Spleen (tissue), 11 donors: ENCODE results near the gene POLR2F. TPM values are rescaled to one million over a fixed set of nuclear protein-coding genes. Genes with fewer than 3 reads are reported as not detected.

Experiments
- DNase-seq: peaks from one replicate; pipeline ENCODE4 v3.0.0-alpha.2; 2020
- H3K27ac ChIP-seq, 8 donors: fragments of 200-600 bp; sonication (generic) in 7 of 8; 1 replicate in 4 of 8; 2 replicates in 4 of 8; pipeline versions ENCODE4 v1.5.0 to v1.8.0; 2016 to 2021; ENCODE audit warnings: inconsistent platforms in 4 of 8, mild to moderate bottlenecking in 4 of 8, moderate library complexity in 1 of 8
- H3K27me3 ChIP-seq, 7 donors: fragments of 200-600 bp; sonication (generic) in 6 of 7; replicated peaks in 1 of 7; 1 replicate in 4 of 7; 2 replicates in 3 of 7; pipeline versions ENCODE4 v1.5.0 to v1.8.0; 2016 to 2021; ENCODE audit warnings: inconsistent platforms in 3 of 7, mild to moderate bottlenecking in 1 of 7
- H3K36me3 ChIP-seq, 6 donors: fragments of 200-600 bp; sonication (generic) in 5 of 6; 1 replicate in 4 of 6; 2 replicates in 2 of 6; pipeline versions ENCODE4 v1.5.0 to v1.8.0; 2016 to 2021; ENCODE audit warnings: inconsistent platforms in 2 of 6
- H3K4me1 ChIP-seq, 6 donors: fragments of 200-600 bp; sonication (generic) in 5 of 6; 1 replicate in 3 of 6; 2 replicates in 3 of 6; pipeline versions ENCODE4 v1.5.0 to v1.8.0; 2016 to 2021; ENCODE audit warnings: inconsistent platforms in 3 of 6
- H3K4me3 ChIP-seq, 8 donors: fragments of 200-600 bp; sonication (generic) in 7 of 8; 1 replicate in 4 of 8; 2 replicates in 4 of 8; pipeline versions ENCODE4 v1.5.0 to v1.8.0; 2016 to 2021; ENCODE audit warnings: inconsistent platforms in 4 of 8, mild to moderate bottlenecking in 4 of 8, moderate library complexity in 2 of 8
- H3K9me3 ChIP-seq, 8 donors: fragments of 200-600 bp; sonication (generic) in 7 of 8; 1 replicate in 4 of 8; 2 replicates in 4 of 8; pipeline versions ENCODE4 v1.5.0 to v1.8.0; 2016 to 2021; ENCODE audit warnings: inconsistent platforms in 4 of 8
- CTCF ChIP-seq, 11 experiments: fragments of 200-600 bp in 7 of 11; fragments of 450-650 bp in 4 of 11; sonication (generic) in 4 of 11; IDR thresholded peaks in 8 of 11; conservative IDR thresholded peaks in 3 of 11; 1 replicate in 7 of 11; 2 replicates in 4 of 11; pipeline versions ENCODE4 v1.4.0 to v1.8.0; 2016 to 2021; ENCODE audit warnings: antibody characterized with exemption in 11 of 11, inconsistent platforms in 4 of 11, mild to moderate bottlenecking in 1 of 11
- POLR2A ChIP-seq, 3 donors: fragments of 450-650 bp; IDR thresholded peaks; one replicate each; pipeline ENCODE4 v1.5.1; 2017; ENCODE audit warnings: antibody characterized with exemption in 3 of 3, mild to moderate bottlenecking in 1 of 3
- POLR2AphosphoS5 ChIP-seq, 3 donors: sonication (generic); formaldehyde crosslinking; IDR thresholded peaks; one replicate each; pipeline ENCODE4 v1.5.1; 2017; ENCODE audit warnings: antibody characterized with exemption in 3 of 3
- WGBS, 5 donors: extraction: QIAGEN DNeasy Blood & Tissue Kit in 3 of 5; methylation state at CpG; one replicate each; pipeline versions ENCODE4 v1.1.5 to v1.1.7; 2013 to 2018; 5-methylcytosine and 5-hydroxymethylcytosine counted together
- intact Hi-C: fragments of 100-400 bp; cut with DNase I; formaldehyde crosslinking; loops from one replicate; pipeline ENCODE4 v1.15.0; 2023; ENCODE audit warnings: low total_unique reads
- polyA plus RNA-seq, 3 donors: library from polyadenylated mRNA; stranded (reverse); fragments of 200-250 nt; gene quantifications; one replicate each; pipeline ENCODE4 v1.2.1, GENCODE V29; 2013
- total RNA-seq, 7 donors: library from RNA; depleted of rRNA in 3 of 7; stranded (reverse); fragments of >200 nt in 3 of 7; fragmentation: NEBNext Ultra II Directional in 4 of 7; extraction: Animal tissue kit (Norgen Biotek cat#: 25700) in 4 of 7; gene quantifications; one replicate each; pipeline versions ENCODE4 v1.1.0 to v1.2.1, GENCODE V29; 2016 to 2021
- donor health status: healthy with polysubstance abuse.
- donor health status: DM: no; HTN: no; CAD: no; lungs with moderate emphysema.
- donor health status: DM: no; HTN: no; CAD: no.
- donor health status: Bipolar disorder and iron deficiency.
- donor health status: healthy.
- donor health status: DM: no; HTN: no; CAD: no.
- donor health status: DM: yes; HTN: yes; CAD: no.

The POLR2F gene
- total and polyA plus RNA-seq, 10 donors = 28.0 to 111 (median 37.4) TPM

DNA sequence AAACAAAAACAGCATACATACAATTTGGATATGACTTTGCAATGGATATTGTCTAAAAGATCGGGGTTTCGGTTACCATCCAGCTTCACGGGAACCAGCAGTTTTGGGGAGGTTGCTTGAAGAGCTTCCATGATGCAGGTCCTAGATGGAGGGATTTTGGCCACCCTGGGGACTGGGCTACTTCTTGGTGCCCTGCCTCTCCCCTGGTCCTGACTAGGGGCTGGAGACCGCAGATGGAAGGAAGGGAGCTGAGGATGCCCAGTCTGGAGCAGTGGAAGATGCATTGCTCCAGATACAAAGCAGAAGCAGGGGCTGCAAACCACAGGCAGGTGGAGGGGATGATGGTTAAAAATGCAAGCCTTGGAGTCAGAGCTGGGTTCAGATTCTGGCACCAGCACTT, 17.4 kb downstream of the POLR2F start:
- Histone ChIP-seq H3K4me1 (no peaks in the 10 kb centered on the region), H3K27ac (no peak overlapping the region), H3K36me3 (peaks cover 0 to 92% (median 27%) of the 10 kb centered on the region in 6 donors), H3K9me3 (no peaks in the 10 kb centered on the region), H3K4me3 (no peak overlapping the region), H3K27me3 (no peaks in the 10 kb centered on the region)
- no peak for TF ChIP-seq POLR2AphosphoS5 (IDR thresholded peaks at IDR 0.05)
- TF ChIP-seq POLR2A (IDR thresholded peaks at IDR 0.05) = no peak
- no peak for TF ChIP-seq CTCF (IDR thresholded peaks at IDR 0.05 in 8 of 11, conservative IDR thresholded peaks at IDR 0.05 in 3 of 11)
- DNase-seq = no peak
- WGBS, 5 donors = 88 to 99% (median 96%) methylated on average over 4 of the region's 4 CpGs
- intact Hi-C loops = no loop called here

GRCh38 chr22:37971475-37972434, 18.3 kb downstream of the POLR2F start:
- WGBS, 5 donors = 75 to 95% (median 88%) methylated on average over 7 of the region's 7 CpGs
- Histone ChIP-seq H3K4me1 (no peaks in the 10 kb centered on the region), H3K36me3 (peaks cover 0 to 92% (median 26%) of the 10 kb centered on the region in 6 donors), H3K4me3 (no peak overlapping the region), H3K9me3 (no peaks in the 10 kb centered on the region), H3K27me3 (no peaks in the 10 kb centered on the region), H3K27ac (no peak overlapping the region)
- TF ChIP-seq POLR2A (IDR thresholded peaks at IDR 0.05) (no peak), CTCF (IDR thresholded peaks at IDR 0.05 in 8 of 11, conservative IDR thresholded peaks at IDR 0.05 in 3 of 11) (no peak), POLR2AphosphoS5 (IDR thresholded peaks at IDR 0.05) (no peak)
- intact Hi-C loops = no loop called here
- DNase-seq = no peak

DNA sequence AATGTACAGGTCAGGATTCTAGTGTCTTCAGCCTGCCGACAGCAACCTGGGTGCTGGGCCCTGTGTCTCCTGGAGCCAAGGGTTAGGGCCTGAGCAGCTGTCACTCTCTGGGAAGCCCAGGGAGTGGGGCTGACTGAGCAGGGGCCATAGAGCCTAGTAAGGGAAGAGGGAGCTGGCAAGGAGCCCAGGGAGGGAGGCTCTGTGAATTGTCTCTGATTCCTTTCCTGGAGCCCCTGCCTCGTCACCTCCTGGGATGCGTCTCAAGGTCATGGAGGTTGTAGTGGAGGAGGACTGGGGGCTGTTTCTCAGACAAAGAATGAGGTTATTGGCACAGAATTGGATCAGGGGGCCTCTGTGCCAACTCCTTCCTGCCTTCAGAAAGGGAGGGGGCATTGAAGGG, 19.0 kb downstream of the POLR2F start:
- Histone ChIP-seq H3K27ac (no peak overlapping the region), H3K27me3 (no peaks in the 10 kb centered on the region), H3K9me3 (no peaks in the 10 kb centered on the region), H3K4me1 (no peaks in the 10 kb centered on the region), H3K36me3 (peaks cover 0 to 91% (median 18%) of the 10 kb centered on the region in 6 donors), H3K4me3 (no peak overlapping the region)
- DNase-seq = no peak
- intact Hi-C loops = no loop called here
- TF ChIP-seq POLR2A (IDR thresholded peaks at IDR 0.05) (no peak), CTCF (IDR thresholded peaks at IDR 0.05 in 8 of 11, conservative IDR thresholded peaks at IDR 0.05 in 3 of 11) (no peak), POLR2AphosphoS5 (IDR thresholded peaks at IDR 0.05) (no peak)
- WGBS, 5 donors = 50 to 89% (median 79%) methylated on average over 3 of the region's 3 CpGs
